Right atrium auricular region (tissue), 2 donors: ENCODE data around the gene BTG1. TPM values are rescaled to one million over a fixed set of nuclear protein-coding genes. Genes with fewer than 3 reads are reported as not detected.

Experiments used
- DNase-seq: peaks from one replicate; pipeline ENCODE4 v3.0.0-alpha.2; 2019; ENCODE audit warnings: low spot score
- H3K27ac ChIP-seq, 2 donors: fragments of 200-600 bp; sonication (generic); 1 replicate in 1 of 2; 2 replicates in 1 of 2; pipeline ENCODE4 v1.5.1; 2016 to 2019
- H3K27me3 ChIP-seq, 2 donors: fragments of 200-600 bp; sonication (generic); one replicate each; pipeline versions ENCODE4 v1.5.1 to v1.6.0; 2017 to 2019
- H3K36me3 ChIP-seq: fragments of 200-600 bp; sonication (generic); one replicate; pipeline ENCODE4 v1.5.1; 2016
- H3K4me1 ChIP-seq, 2 donors: fragments of 200-600 bp; sonication (generic); one replicate each; pipeline versions ENCODE4 v1.5.1 to v1.6.0; 2017 to 2019
- H3K4me3 ChIP-seq, 2 donors: fragments of 200-600 bp; sonication (generic); 1 replicate in 1 of 2; 2 replicates in 1 of 2; pipeline ENCODE4 v1.5.1; 2017 to 2019; ENCODE audit warnings: mild to moderate bottlenecking in 1 of 2, moderate library complexity in 1 of 2
- H3K9me3 ChIP-seq, 2 donors: fragments of 200-600 bp; sonication (generic); one replicate each; pipeline ENCODE4 v1.5.1; 2019
- total RNA-seq, 2 donors: library from RNA; depleted of rRNA; stranded (reverse); fragments of >200 nt; gene quantifications; one replicate each; pipeline ENCODE4 v1.1.0, GENCODE V29; 2016
- TF ChIP-seq, protein P1 (sequence below), 2 donors: fragments of 200-600 bp; sonication (generic); IDR thresholded peaks; one replicate each; pipeline ENCODE4 v1.5.1; 2019; ENCODE audit warnings: antibody characterized with exemption in 2 of 2

BTG1 gene
- total RNA-seq, 2 donors from 2014 or later: 51.2 to 61.6 TPM

DNA sequence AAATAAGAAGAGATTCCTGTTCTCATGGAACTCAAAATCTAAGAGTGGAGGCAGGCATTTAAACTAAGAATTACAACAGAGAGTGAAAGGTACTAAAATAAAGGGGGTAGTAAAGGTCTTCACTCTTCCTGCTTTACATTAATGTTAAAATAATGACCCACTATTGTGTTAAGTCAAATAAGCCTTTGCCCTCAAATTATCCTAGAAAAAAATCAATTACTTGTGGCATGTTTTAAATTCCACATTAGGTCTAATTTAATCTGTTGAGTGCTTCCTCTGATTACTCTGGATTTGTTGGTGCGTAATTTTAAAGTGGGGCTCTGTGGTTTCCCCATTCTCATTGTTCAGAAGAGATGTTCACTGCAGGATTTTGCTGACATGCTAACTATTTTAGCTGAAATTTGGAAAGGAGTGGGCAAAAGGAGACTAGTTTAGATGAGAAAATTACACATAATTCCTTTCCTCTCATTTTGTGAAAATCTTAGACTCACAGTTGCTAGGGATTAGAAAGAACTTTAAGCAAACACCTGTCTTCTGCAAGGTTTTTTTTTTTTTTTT, 35.5 kb downstream of the BTG1 start:
- DNase-seq: no peak
- no peak overlapping the region for H3K27ac ChIP-seq
- H3K4me1 ChIP-seq: no peaks in the 10 kb centered on the region
- H3K36me3 ChIP-seq: no peaks in the 10 kb centered on the region
- H3K9me3 ChIP-seq: no peaks in the 10 kb centered on the region
- H3K4me3 ChIP-seq: no peak overlapping the region
- H3K27me3 ChIP-seq: no peaks in the 10 kb centered on the region
- TF ChIP-seq, protein P1, sequence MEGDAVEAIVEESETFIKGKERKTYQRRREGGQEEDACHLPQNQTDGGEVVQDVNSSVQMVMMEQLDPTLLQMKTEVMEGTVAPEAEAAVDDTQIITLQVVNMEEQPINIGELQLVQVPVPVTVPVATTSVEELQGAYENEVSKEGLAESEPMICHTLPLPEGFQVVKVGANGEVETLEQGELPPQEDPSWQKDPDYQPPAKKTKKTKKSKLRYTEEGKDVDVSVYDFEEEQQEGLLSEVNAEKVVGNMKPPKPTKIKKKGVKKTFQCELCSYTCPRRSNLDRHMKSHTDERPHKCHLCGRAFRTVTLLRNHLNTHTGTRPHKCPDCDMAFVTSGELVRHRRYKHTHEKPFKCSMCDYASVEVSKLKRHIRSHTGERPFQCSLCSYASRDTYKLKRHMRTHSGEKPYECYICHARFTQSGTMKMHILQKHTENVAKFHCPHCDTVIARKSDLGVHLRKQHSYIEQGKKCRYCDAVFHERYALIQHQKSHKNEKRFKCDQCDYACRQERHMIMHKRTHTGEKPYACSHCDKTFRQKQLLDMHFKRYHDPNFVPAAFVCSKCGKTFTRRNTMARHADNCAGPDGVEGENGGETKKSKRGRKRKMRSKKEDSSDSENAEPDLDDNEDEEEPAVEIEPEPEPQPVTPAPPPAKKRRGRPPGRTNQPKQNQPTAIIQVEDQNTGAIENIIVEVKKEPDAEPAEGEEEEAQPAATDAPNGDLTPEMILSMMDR (IDR thresholded peaks at IDR 0.05): no peak

DNA sequence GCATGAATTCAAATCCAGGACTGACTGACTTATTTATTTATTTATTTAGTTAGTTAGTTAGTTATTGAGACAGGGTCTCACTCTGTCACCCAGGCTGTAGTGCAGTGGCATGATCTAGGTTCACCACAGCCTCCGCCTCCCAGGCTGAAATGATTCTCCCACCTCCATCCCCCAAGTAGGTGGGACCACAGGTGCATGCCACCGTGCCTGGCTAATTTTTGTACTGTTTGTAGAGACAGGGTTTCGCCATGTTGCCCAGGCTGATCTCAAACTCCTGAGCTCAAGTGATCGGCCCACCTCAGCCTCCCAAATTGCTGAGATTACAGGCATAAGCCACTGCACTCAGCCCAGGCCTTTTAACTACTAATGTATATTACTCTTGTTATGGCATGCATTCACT, 36.0 kb downstream of the BTG1 start:
- Histone ChIP-seq H3K9me3 (no peaks in the 10 kb centered on the region), H3K27me3 (no peaks in the 10 kb centered on the region), H3K27ac (no peak overlapping the region), H3K4me1 (no peaks in the 10 kb centered on the region), H3K4me3 (no peak overlapping the region), H3K36me3 (no peaks in the 10 kb centered on the region)
- TF ChIP-seq, protein P1 (IDR thresholded peaks at IDR 0.05): no peak
- no peak for DNase-seq

GRCh38 chr12:92108651-92109050, 37.0 kb downstream of the BTG1 start:
- Histone ChIP-seq H3K4me1 (no peaks in the 10 kb centered on the region), H3K9me3 (no peaks in the 10 kb centered on the region), H3K27me3 (no peaks in the 10 kb centered on the region), H3K36me3 (no peaks in the 10 kb centered on the region), H3K27ac (no peak overlapping the region), H3K4me3 (no peak overlapping the region)
- no peak for DNase-seq
- TF ChIP-seq, protein P1 (IDR thresholded peaks at IDR 0.05): peak in 1 of 2 donors; percentile 37

DNA sequence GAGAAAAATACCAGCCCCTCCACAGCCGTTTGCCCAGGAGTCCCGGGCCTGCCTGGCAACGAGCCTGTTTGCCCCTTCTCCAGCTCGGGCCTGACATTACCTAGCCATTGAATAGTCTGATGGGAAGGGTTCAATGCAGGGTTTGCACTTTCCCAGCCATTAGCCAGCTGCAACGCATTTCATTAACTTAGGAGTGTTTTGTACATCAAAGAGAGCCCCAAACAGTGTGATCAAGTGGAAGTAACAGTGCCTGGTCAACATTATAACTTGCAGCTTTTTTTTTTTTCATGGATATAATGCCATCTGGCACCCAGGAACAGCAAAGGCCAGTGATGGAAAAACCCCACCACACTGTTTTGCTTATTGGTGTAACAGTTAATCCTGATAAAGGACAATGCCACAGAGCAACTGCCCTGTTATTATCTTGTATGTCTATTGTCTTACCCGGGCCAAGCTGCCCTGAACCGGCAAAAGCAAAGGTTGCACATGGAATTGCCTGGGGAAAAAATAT, 38.0 kb downstream of the BTG1 start:
- Histone ChIP-seq H3K27me3 (no peaks in the 10 kb centered on the region), H3K36me3 (no peaks in the 10 kb centered on the region), H3K9me3 (no peaks in the 10 kb centered on the region), H3K4me3 (no peak overlapping the region), H3K4me1 (no peaks in the 10 kb centered on the region), H3K27ac (no peak overlapping the region)
- TF ChIP-seq, protein P1 (IDR thresholded peaks at IDR 0.05): no peak
- no peak for DNase-seq

- no peaks in the 10 kb centered on the region for H3K4me1 ChIP-seq
- no peak for DNase-seq
- no peaks in the 10 kb centered on the region for H3K27me3 ChIP-seq
- H3K9me3 ChIP-seq: no peaks in the 10 kb centered on the region
- TF ChIP-seq, protein P1 (IDR thresholded peaks at IDR 0.05): no peak
- H3K27ac ChIP-seq: no peak overlapping the region
- H3K4me3 ChIP-seq: no peak overlapping the region
- no peaks in the 10 kb centered on the region for H3K36me3 ChIP-seq
These were observed 38.6 kb downstream of the BTG1 start for GRCh38 chr12:92107094-92107493.

GRCh38 chr12:92105676-92106075, 40.0 kb downstream of the BTG1 start:
- H3K27ac ChIP-seq: no peak overlapping the region
- no peaks in the 10 kb centered on the region for H3K4me1 ChIP-seq
- TF ChIP-seq, protein P1 (IDR thresholded peaks at IDR 0.05): no peak
- no peaks in the 10 kb centered on the region for H3K27me3 ChIP-seq
- no peaks in the 10 kb centered on the region for H3K36me3 ChIP-seq
- DNase-seq: no peak
- no peaks in the 10 kb centered on the region for H3K9me3 ChIP-seq
- no peak overlapping the region for H3K4me3 ChIP-seq
